NCI-H774 (cell line): ENCODE data around the gene ATP1B2.
A peak's percentile ranks its signal among the peaks of the same experiment; 100 is the strongest.
"Not testable (repeated sequence)": the region's sequence is repeated elsewhere in the genome, so short reads cannot be mapped to it uniquely, and the experiment has no call there.

Experiments
- DNase-seq: peaks from one replicate; lab custom pipeline; 2025; lab: John Stamatoyannopoulos, UW

ATP1B2 gene, protein sequence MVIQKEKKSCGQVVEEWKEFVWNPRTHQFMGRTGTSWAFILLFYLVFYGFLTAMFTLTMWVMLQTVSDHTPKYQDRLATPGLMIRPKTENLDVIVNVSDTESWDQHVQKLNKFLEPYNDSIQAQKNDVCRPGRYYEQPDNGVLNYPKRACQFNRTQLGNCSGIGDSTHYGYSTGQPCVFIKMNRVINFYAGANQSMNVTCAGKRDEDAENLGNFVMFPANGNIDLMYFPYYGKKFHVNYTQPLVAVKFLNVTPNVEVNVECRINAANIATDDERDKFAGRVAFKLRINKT

GRCh38 chr17:7650509-7651096 lies at the start of gene ATP1B2:
Gene ATP1B2 (plus strand): TSS chr17:7650926. CDS start chr17:7651519, 593 bp downstream.
- DNase-seq, result peak; percentile 9

DNA sequence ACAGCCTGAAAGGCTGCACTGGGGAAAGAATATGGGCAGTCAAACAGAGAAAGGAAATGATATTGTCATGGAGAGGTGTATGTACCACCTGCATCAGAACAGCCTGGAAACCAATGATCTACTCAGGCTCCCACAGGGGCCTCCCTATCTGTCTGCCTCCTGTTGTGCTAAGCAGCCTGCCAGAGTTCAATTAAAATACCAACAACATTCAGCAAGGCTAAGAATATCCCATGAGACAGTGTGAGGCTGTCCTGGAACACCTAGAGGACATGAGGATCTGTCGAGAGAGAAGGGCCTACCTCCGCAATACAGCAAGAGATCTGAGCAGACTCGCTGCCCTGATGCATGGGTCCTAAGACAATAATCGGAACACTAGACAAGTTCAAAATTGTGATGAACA lies 44.4 kb upstream of the ATP1B2 start:
- no peak for DNase-seq

GRCh38 chr17:7610641-7611040 lies 40.1 kb upstream of the ATP1B2 start:
- no peak for DNase-seq

DNA sequence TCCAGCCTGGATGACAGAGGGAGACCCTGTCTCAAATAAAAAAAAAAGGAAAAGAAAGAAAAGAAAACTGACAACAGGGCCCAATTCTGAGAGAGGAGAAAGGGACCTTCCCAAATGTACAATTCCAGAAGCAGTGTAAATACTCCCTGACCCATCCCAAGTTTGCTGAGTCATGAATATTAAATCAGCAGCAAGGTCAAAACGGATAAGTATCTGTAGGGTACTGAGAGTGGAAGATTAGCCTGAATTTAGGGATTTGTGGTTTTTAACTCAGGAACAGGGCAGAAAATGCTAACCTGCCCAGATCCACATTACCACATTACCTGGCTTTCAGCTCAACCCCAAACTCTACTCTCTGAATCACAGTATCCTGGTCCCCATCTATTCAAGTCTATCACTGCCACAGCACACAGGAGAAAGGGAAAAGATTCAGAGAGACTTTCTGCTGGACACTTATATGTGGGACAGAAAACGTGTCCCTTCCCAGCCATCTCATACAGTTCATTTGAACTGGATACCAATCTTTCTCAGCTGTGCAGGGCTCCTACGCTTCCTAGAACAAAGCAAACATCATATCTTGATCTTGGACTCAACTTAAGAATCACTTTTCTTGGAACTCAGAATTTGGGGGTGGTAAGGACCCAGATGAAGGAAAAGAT lies 39.0 kb upstream of the ATP1B2 start:
- DNase-seq, result no peak

DNA sequence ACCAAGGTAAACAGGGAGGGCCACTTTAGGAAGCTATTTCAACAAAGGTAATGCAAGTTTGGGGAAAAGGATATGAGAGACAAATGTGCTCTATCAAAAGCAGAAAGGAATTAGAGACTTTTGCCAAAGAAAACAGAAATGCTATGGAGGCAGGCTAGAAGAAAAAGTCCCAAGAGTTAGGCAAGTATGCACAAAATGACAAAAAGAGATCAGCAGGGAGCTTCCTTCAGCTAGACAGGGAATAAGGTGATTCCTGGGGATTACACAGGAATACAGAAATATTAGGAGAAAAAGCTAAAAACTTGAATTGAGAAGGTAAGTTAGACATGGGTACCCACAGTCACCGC lies 38.5 kb upstream of the ATP1B2 start:
- DNase-seq, result no peak

DNA sequence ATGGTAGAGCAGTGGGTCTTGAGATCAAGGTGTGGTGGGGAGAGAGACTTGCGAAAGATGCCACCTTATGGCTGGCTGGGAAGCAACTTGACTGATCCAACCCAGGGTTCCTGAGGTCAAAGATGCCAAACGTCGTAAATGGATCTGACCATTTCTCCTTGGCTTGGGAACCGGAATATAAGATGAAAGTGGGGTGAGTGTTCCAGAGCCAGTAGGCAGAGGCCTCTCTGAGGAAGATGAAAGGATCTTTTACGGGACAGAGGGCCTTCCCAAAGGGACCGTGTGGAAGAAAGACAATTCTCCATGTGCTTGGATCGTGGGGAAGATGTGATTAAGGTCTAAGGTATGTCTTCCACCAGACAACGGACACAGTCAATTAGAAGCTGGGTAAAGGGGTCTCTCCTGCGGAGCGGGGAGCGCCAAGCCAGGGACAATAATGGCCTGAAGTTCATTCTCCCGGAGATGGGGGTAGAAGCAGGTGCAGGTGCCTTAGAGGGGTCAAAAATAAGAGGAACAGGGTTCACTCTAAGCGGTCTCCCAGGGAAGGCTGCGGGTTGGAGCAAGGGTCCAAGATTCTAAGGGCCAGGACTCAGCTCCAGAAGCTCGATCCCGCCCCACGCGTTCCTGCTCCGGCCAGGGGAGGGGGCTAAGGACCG lies 36.8 kb upstream of the ATP1B2 start:
- no peak for DNase-seq

GRCh38 chr17:7614425-7615264 lies 36.1 kb upstream of the ATP1B2 start, which contains the start of gene FXR2:
Gene FXR2 (minus strand): TSS chr17:7614897. CDS start chr17:7614532, 365 bp downstream.
- DNase-seq, result peak; percentile 93

DNA sequence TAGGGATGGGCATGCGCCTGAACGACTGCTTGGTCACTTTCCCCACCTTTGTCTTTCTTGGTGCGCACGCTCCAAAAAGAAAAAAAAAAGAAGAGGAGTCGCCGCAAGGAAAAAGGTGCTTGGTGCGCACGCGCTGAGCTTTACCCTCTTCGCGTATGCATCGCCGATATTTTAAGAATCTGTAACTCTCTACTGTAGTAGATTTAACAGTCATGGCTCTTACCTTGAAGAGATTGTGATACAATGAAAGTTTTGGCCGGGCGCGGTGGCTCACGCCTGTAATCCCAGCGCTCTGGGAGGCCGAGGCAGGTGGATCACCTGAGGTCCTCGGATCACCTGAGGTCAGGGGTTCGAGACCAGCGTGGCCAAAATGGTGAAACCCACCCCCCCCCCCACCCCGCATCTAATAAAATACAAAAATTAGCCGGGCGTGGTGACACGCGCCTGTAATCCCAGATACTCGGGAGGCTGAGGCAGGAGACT lies 35.4 kb upstream of the ATP1B2 start:
- no peak for DNase-seq

- DNase-seq, result no peak
Observed at GRCh38 chr17:7618608-7619007, 32.1 kb upstream of the ATP1B2 start.

- no peak for DNase-seq
Observed at GRCh38 chr17:7620835-7621234, 29.9 kb upstream of the ATP1B2 start.

GRCh38 chr17:7623661-7624060 lies 27.1 kb upstream of the ATP1B2 start:
- DNase-seq, result no peak

DNA sequence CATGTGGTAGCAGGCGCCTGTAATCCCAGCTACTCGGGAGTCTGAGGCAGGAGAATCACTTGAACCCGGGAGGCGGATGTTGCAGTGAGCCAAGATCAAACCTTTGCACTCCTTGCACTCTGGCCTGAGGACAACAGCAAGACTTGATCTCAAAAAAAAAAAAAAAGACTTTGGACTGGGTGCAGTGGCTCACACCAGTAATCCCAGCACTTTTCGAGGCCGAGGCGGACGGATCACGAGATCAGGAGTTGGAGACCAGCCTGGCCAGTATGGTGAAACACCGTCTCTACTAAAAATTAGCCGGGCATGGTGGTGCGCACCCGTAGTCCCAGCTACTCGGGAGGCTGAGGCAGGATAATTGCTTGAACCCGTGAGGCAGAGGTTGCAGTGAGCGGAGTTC lies 25.0 kb upstream of the ATP1B2 start:
- not testable (repeated sequence) for DNase-seq

GRCh38 chr17:7626307-7626706 lies 24.4 kb upstream of the ATP1B2 start:
- no peak for DNase-seq

DNA sequence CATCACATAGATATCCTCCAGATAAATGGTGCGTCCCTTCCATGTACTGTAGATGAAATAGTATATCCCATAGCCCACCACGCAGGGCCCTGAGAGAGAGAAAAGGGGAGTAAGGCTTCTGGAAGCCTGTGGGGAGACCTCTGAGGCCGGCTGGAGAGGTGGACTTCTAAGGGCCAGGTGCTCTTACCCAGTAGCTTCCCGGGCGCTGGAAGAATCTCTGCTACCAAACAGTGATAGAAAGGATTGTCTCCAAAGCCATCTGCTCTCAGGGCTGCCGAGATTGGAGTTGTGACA lies 23.8 kb upstream of the ATP1B2 start:
- DNase-seq, result no peak

GRCh38 chr17:7627250-7628121 lies 23.2 kb upstream of the ATP1B2 start, which contains the start of gene SAT2:
Gene SAT2 (minus strand): TSS chr17:7627821. CDS start chr17:7627635, 186 bp downstream.
- peak; percentile 54 for DNase-seq

GRCh38 chr17:7629939-7630571 lies 20.7 kb upstream of the ATP1B2 start, which contains the start of gene SHBG:
Gene SHBG (plus strand): TSS chr17:7630135. CDS start chr17:7630173, 38 bp downstream.
- DNase-seq, result no peak

GRCh38 chr17:7631398-7632380 lies 19.0 kb upstream of the ATP1B2 start:
- DNase-seq, result no peak

DNA sequence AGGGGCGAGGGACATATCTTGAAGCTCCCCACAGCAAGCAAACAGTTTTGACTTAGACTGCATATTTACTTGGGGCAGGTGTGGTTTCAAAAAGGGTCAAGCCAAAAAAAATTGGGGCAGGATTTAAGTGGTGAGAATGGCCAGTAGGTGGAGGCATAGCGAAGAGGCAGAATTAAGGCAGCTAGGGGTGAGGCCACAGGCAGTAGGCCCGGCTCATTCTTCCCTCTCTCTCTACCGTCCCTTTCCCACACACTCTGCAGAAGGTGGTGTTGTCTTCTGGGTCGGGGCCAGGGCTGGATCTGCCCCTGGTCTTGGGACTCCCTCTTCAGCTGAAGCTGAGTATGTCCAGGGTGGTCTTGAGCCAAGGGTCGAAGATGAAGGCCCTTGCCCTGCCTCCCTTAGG lies 18.2 kb upstream of the ATP1B2 start:
- no peak for DNase-seq

- DNase-seq, result no peak
Observed at GRCh38 chr17:7633093-7633492, 17.6 kb upstream of the ATP1B2 start.
